NCI-H1048 (cell line): Measurements from ENCODE around the gene GALNT2.

Experiments used
- DNase-seq: peaks from one replicate; lab custom pipeline; 2025; lab: John Stamatoyannopoulos, UW

Gene GALNT2

GRCh38 chr1:230071316-230071715, 4.3 kb downstream of the GALNT2 start:
- DNase-seq, result no peak

- DNase-seq, result no peak
These were observed 5.3 kb downstream of the GALNT2 start for GRCh38 chr1:230072296-230072695.

- DNase-seq, result no peak
These were observed 5.8 kb downstream of the GALNT2 start for GRCh38 chr1:230072866-230073265.

GRCh38 chr1:230073371-230074035, 6.5 kb downstream of the GALNT2 start:
- no peak for DNase-seq

- no peak for DNase-seq
These were observed 7.2 kb downstream of the GALNT2 start for GRCh38 chr1:230074270-230074669.

GRCh38 chr1:230074762-230075161, 7.7 kb downstream of the GALNT2 start:
- DNase-seq, result no peak

GRCh38 chr1:230076121-230076520, 9.1 kb downstream of the GALNT2 start:
- no peak for DNase-seq

- no peak for DNase-seq
These were observed 10.0 kb downstream of the GALNT2 start for GRCh38 chr1:230077011-230077410.

GRCh38 chr1:230077436-230078213, 10.6 kb downstream of the GALNT2 start:
- DNase-seq, result no peak

GRCh38 chr1:230079199-230080024, 12.4 kb downstream of the GALNT2 start:
- DNase-seq, result no peak

GRCh38 chr1:230080822-230081221, 13.8 kb downstream of the GALNT2 start:
- DNase-seq, result no peak

- no peak for DNase-seq
These were observed 14.7 kb downstream of the GALNT2 start for GRCh38 chr1:230081751-230082150.

GRCh38 chr1:230082211-230082610, 15.2 kb downstream of the GALNT2 start:
- DNase-seq, result no peak

GRCh38 chr1:230083053-230083452, 16.0 kb downstream of the GALNT2 start:
- DNase-seq, result no peak

- no peak for DNase-seq
These were observed 16.8 kb downstream of the GALNT2 start for GRCh38 chr1:230083746-230084407.

- DNase-seq, result no peak
These were observed 17.6 kb downstream of the GALNT2 start for GRCh38 chr1:230084408-230085177.

GRCh38 chr1:230085178-230085515, 18.1 kb downstream of the GALNT2 start:
- no peak for DNase-seq

- DNase-seq, result no peak
These were observed 19.1 kb downstream of the GALNT2 start for GRCh38 chr1:230086151-230086550.

GRCh38 chr1:230087028-230087716, 20.1 kb downstream of the GALNT2 start:
- no peak for DNase-seq

GRCh38 chr1:230087717-230088105, 20.7 kb downstream of the GALNT2 start:
- no peak for DNase-seq

GRCh38 chr1:230090194-230090711, 23.2 kb downstream of the GALNT2 start:
- no peak for DNase-seq
